GM12873 (cell line): ENCODE measurements around the gene CADM1.

Experiments
- TF ChIP-seq, protein P1 (sequence below): IDR thresholded peaks from 2 replicates; pipeline ENCODE4 v1.5.1; 2012; ENCODE audit warnings: low read depth, mild to moderate bottlenecking, moderate library complexity, low read length, control low read depth; ENCODE audit not compliant: insufficient read depth; ENCODE audit errors: missing control alignments

Gene CADM1

GRCh38 chr11:115251126-115251525, 253.1 kb downstream of the CADM1 start:
- TF ChIP-seq, protein P1, sequence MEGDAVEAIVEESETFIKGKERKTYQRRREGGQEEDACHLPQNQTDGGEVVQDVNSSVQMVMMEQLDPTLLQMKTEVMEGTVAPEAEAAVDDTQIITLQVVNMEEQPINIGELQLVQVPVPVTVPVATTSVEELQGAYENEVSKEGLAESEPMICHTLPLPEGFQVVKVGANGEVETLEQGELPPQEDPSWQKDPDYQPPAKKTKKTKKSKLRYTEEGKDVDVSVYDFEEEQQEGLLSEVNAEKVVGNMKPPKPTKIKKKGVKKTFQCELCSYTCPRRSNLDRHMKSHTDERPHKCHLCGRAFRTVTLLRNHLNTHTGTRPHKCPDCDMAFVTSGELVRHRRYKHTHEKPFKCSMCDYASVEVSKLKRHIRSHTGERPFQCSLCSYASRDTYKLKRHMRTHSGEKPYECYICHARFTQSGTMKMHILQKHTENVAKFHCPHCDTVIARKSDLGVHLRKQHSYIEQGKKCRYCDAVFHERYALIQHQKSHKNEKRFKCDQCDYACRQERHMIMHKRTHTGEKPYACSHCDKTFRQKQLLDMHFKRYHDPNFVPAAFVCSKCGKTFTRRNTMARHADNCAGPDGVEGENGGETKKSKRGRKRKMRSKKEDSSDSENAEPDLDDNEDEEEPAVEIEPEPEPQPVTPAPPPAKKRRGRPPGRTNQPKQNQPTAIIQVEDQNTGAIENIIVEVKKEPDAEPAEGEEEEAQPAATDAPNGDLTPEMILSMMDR: no peak

DNA sequence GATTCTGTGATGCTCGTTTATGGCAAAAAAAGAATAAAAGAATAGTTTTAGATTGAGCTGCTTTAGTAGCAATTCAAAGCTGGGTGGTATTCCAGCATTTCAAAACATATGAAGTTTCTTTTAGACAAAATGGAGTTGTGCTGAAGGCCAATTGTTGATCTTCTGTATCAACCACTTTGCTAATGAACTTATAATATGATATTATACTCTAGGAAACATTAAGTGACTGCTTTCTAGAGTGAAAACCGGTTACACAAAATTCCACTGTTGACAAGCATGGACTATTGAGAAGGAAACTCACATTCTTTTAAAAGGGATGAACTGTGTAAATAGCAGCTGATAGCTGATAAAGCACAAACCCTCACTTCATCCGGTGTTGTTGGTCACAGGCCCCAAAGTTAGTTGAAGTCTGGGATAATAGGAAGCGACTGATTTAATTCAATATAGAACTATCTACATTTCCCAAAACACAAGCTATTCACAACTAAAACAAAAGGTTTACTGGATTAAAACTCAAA, 255.1 kb downstream of the CADM1 start:
- TF ChIP-seq, protein P1: no peak

GRCh38 chr11:115247953-115248352, 256.3 kb downstream of the CADM1 start:
- TF ChIP-seq, protein P1: no peak

DNA sequence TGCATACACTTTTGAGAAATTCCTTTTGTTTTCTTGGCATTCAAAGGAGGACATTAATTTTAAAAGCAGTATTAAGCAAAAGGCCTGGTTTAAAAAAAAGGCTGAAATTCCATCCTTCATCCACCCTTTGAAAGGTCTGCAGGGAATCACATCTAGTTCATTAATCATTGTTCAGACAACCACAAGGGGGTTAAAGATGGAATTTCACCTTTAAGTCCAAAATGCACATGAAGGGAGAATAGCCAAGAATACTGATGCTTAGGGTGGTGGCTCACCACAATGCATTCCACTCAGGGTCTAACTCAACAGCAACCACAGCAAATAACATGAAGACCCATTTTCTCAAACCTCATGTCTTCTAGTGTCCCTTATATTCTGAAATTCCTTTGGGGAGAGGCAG, 256.9 kb downstream of the CADM1 start:
- TF ChIP-seq, protein P1: no peak

GRCh38 chr11:115244758-115245157, 259.5 kb downstream of the CADM1 start:
- TF ChIP-seq, protein P1: no peak

GRCh38 chr11:115244296-115244695, 259.9 kb downstream of the CADM1 start:
- TF ChIP-seq, protein P1: no peak

GRCh38 chr11:115242982-115243381, 261.2 kb downstream of the CADM1 start:
- TF ChIP-seq, protein P1: no peak
